Neural progenitor cell (in vitro differentiated cells): ENCODE measurements around the gene SLC6A7. TPM values are rescaled to one million over a fixed set of nuclear protein-coding genes. Genes with fewer than 3 reads are reported as not detected.

Source experiments
- DNase-seq: peaks from one replicate; pipeline ENCODE4 v3.0.0-alpha.2; 2016; ENCODE audit warnings: low spot score
- H2AFZ ChIP-seq: fragments of 200-600 bp; sonication (generic); replicated peaks from 2 replicates; pipeline ENCODE4 v1.6.1; 2016; ENCODE audit warnings: antibody characterized with exemption
- H3F3A ChIP-seq: fragments of 200-600 bp; sonication (generic); 2 replicates; pipeline ENCODE4 v1.6.1; 2016; ENCODE audit warnings: antibody characterized with exemption, low read depth
- H3K27ac ChIP-seq: fragments of 200-600 bp; sonication (generic); 2 replicates; pipeline ENCODE4 v1.5.1; 2016; ENCODE audit warnings: mild to moderate bottlenecking
- H3K27me3 ChIP-seq: fragments of 200-600 bp; sonication (generic); 2 replicates; pipeline ENCODE4 v1.6.1; 2016; ENCODE audit warnings: mild to moderate bottlenecking, moderate library complexity
- H3K36me3 ChIP-seq: fragments of 200-600 bp; sonication (generic); 2 replicates; pipeline ENCODE4 v1.5.1; 2016
- H3K4me1 ChIP-seq: fragments of 200-600 bp; sonication (generic); 2 replicates; pipeline ENCODE4 v1.6.1; 2016; ENCODE audit warnings: mixed run types
- H3K4me2 ChIP-seq: fragments of 200-600 bp; sonication (generic); 2 replicates; pipeline ENCODE4 v1.6.1; 2016
- H3K4me3 ChIP-seq: fragments of 200-600 bp; sonication (generic); 2 replicates; pipeline ENCODE4 v1.5.1; 2016
- H3K79me2 ChIP-seq: fragments of 200-600 bp; sonication (generic); 2 replicates; pipeline ENCODE4 v1.6.1; 2016; ENCODE audit warnings: low read depth
- H3K9ac ChIP-seq: fragments of 200-600 bp; sonication (generic); 2 replicates; pipeline ENCODE4 v1.6.1; 2016
- H3K9me3 ChIP-seq: fragments of 200-600 bp; sonication (generic); 2 replicates; pipeline ENCODE4 v1.5.1; 2016; ENCODE audit warnings: low read depth
- H4K20me1 ChIP-seq: fragments of 200-600 bp; sonication (generic); 2 replicates; pipeline ENCODE4 v1.6.1; 2016; ENCODE audit warnings: low read depth
- H3K27ac Mint-ChIP-seq: 3 replicates; pipeline ENCODE4 v1.8.0; 2021; ENCODE audit warnings: mixed read lengths
- H3K27me3 Mint-ChIP-seq: 2 replicates; pipeline ENCODE4 v1.8.0; 2022; ENCODE audit warnings: low read depth, mild to moderate bottlenecking, inconsistent platforms, moderate library complexity, mixed read lengths; ENCODE audit not compliant: insufficient read depth
- H3K36me3 Mint-ChIP-seq: 3 replicates; pipeline ENCODE4 v1.8.0; 2021; ENCODE audit warnings: mixed read lengths
- H3K4me1 Mint-ChIP-seq: 3 replicates; pipeline ENCODE4 v1.8.0; 2021; ENCODE audit warnings: mixed read lengths
- H3K4me3 Mint-ChIP-seq: 3 replicates; pipeline ENCODE4 v1.8.0; 2021; ENCODE audit warnings: mild to moderate bottlenecking, moderate library complexity, mixed read lengths
- H3K9me3 Mint-ChIP-seq: 3 replicates; pipeline ENCODE4 v1.8.0; 2020; ENCODE audit warnings: mixed read lengths
- CTCF ChIP-seq: fragments of 200-600 bp; sonication (generic); IDR thresholded peaks from 2 replicates; pipeline ENCODE4 v1.5.1; 2017; ENCODE audit warnings: antibody characterized with exemption, mild to moderate bottlenecking
- EZH2 ChIP-seq: fragments of 200-600 bp; sonication (generic); IDR thresholded peaks from 2 replicates; pipeline ENCODE4 v1.6.1; 2017; ENCODE audit warnings: antibody characterized with exemption, mild to moderate bottlenecking, moderate library complexity
- EZH2phosphoT487 ChIP-seq: fragments of 200-600 bp; sonication (generic); IDR thresholded peaks from 2 replicates; pipeline ENCODE4 v1.6.1; 2017; ENCODE audit warnings: antibody characterized with exemption
- total RNA-seq: library from RNA; depleted of rRNA; stranded (reverse); fragments of >200 nt; gene quantifications from 2 replicates; pipeline ENCODE4 v1.2.3, GENCODE V29; 2015; ENCODE audit warnings: low replicate concordance

Gene SLC6A7
- total RNA-seq, 1 donor from 2014 or later = not detected

- Histone ChIP-seq H3K4me1 (peaks cover 15% of the 10 kb centered on the region), H2AFZ (no peak overlapping the region)
Observed at GRCh38 chr5:150163035-150163434, 26.8 kb upstream of the SLC6A7 start.

GRCh38 chr5:150163547-150164059 lies 26.3 kb upstream of the SLC6A7 start:
- no peak for DNase-seq
- H3K4me3 ChIP-seq = no peak overlapping the region
- no peaks in the 10 kb centered on the region for H3K9me3 ChIP-seq
- no peak overlapping the region for H2AFZ ChIP-seq
- Mint-ChIP-seq H3K27me3 (peaks cover 30% of the 10 kb centered on the region), H3K4me1 (peaks cover 44% of the 10 kb centered on the region), H3K9me3 (peaks cover 2% of the 10 kb centered on the region), H3K4me3 (peak overlapping the region; percentile 5), H3K36me3 (no peaks in the 10 kb centered on the region), H3K27ac (peak overlapping the region; percentile 20)
- TF ChIP-seq CTCF (no peak), EZH2phosphoT487 (no peak), EZH2 (no peak)
- H4K20me1 ChIP-seq = no peaks in the 10 kb centered on the region
- H3K79me2 ChIP-seq = no peaks in the 10 kb centered on the region
- H3K27ac ChIP-seq = no peak overlapping the region
- H3F3A ChIP-seq = peaks cover 12% of the 10 kb centered on the region
- no peak overlapping the region for H3K9ac ChIP-seq
- no peak overlapping the region for H3K4me2 ChIP-seq
- peaks cover 18% of the 10 kb centered on the region for H3K4me1 ChIP-seq
- no peaks in the 10 kb centered on the region for H3K36me3 ChIP-seq
- peaks cover 53% of the 10 kb centered on the region for H3K27me3 ChIP-seq

More at GRCh38 chr5:150163035-150163434, 26.8 kb upstream of the SLC6A7 start:
- Histone ChIP-seq H4K20me1 (no peaks in the 10 kb centered on the region), H3K27ac (no peak overlapping the region), H3K4me3 (no peak overlapping the region), H3K27me3 (peaks cover 47% of the 10 kb centered on the region), H3K9me3 (no peaks in the 10 kb centered on the region), H3K36me3 (no peaks in the 10 kb centered on the region), H3K9ac (no peak overlapping the region), H3F3A (peaks cover 8% of the 10 kb centered on the region), H3K4me2 (no peak overlapping the region), H3K79me2 (no peaks in the 10 kb centered on the region)
- DNase-seq = no peak
- Mint-ChIP-seq H3K27ac (no peak overlapping the region), H3K27me3 (peaks cover 26% of the 10 kb centered on the region), H3K36me3 (no peaks in the 10 kb centered on the region), H3K4me3 (no peak overlapping the region), H3K4me1 (peaks cover 40% of the 10 kb centered on the region), H3K9me3 (peaks cover 2% of the 10 kb centered on the region)
- TF ChIP-seq CTCF (no peak), EZH2 (no peak), EZH2phosphoT487 (no peak)

- peaks cover 34% of the 10 kb centered on the region for H3K27me3 Mint-ChIP-seq
- H3K4me3 ChIP-seq = no peak overlapping the region
- no peak overlapping the region for H3K4me3 Mint-ChIP-seq
- no peaks in the 10 kb centered on the region for H4K20me1 ChIP-seq
- no peak overlapping the region for H3K27ac ChIP-seq
- no peaks in the 10 kb centered on the region for H3K36me3 Mint-ChIP-seq
- no peaks in the 10 kb centered on the region for H3K79me2 ChIP-seq
- H2AFZ ChIP-seq = no peak overlapping the region
- peaks cover 2% of the 10 kb centered on the region for H3K9me3 Mint-ChIP-seq
- peak overlapping the region; percentile 53 for H3K27ac Mint-ChIP-seq
- H3K4me1 Mint-ChIP-seq = peaks cover 43% of the 10 kb centered on the region
- no peaks in the 10 kb centered on the region for H3K9me3 ChIP-seq
- DNase-seq = no peak
- H3K4me2 ChIP-seq = no peak overlapping the region
- H3K4me1 ChIP-seq = peaks cover 18% of the 10 kb centered on the region
- no peak overlapping the region for H3K9ac ChIP-seq
- peaks cover 61% of the 10 kb centered on the region for H3K27me3 ChIP-seq
- no peaks in the 10 kb centered on the region for H3K36me3 ChIP-seq
- H3F3A ChIP-seq = peaks cover 12% of the 10 kb centered on the region
- TF ChIP-seq EZH2 (no peak), EZH2phosphoT487 (no peak), CTCF (no peak)
Observed at GRCh38 chr5:150164211-150164980, 25.5 kb upstream of the SLC6A7 start.
